Stimulated activated CD4-positive, alpha-beta T cell treated with anti-CD3 and anti-CD28 coated beads, Interleukin-12 subunit alpha, Interleukin-12 subunit beta, amount 100 ng/mL, for 48 hours (primary cell): ENCODE results near the gene MEGF6.

Experiments
- DNase-seq, 3 donors: peaks; one replicate each; pipeline ENCODE4 v3.0.0-alpha.2; 2020; ENCODE audit warnings: low read depth in 2 of 3, low spot score in 1 of 3

MEGF6 gene

DNA sequence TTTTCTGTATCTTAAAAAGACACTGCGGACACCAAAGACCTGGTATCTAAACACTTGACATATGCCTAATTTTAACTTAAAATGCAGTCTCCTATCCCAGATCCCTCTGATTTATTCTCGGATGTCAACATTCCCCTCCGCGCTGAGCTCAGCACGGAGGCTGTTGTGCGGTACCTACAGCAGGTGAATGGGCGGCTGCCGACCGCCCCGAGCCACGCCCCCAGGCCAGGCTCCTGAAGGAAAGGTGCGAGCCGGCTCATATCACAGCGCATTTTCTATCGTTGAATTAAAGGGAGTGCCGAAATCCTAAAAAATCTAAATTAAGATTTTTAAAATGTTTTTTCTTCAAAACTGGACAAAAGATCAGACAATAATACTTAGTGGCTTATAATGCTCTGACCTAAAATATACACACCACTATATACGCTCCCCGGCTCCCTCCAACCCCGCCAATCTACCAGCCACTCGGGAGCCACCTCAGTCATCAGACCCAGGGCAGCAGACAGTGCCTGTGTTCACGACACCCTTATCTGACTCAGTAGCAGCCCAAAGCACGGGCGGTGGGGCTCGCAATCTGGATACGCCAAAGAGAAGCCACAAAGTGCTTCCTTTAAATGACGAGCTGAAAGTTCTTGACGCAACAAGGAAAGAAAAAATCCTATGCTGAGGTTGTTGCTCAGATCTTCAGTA is 34.5 kb upstream of the MEGF6 start:
- no peak for DNase-seq

DNA sequence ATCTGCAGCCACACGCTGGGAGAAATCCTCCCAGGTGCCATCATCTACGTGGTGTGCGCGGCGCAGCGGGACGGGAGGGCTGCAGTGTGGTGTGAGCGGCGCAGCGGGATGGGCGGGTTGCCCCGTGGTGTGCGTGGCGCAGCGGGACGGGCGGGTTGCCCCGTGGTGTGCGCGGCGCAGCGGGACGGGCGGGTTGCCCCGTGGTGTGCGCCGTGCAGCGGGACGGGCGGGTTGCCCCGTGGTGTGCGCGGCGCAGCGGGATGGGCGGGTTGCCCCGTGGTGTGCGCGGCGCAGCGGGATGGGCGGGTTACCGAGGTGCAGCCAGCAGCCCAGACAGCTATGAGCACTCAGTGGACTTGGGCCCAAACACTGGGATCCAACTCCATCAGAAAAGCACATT is 33.9 kb upstream of the MEGF6 start:
- DNase-seq: no peak

DNA sequence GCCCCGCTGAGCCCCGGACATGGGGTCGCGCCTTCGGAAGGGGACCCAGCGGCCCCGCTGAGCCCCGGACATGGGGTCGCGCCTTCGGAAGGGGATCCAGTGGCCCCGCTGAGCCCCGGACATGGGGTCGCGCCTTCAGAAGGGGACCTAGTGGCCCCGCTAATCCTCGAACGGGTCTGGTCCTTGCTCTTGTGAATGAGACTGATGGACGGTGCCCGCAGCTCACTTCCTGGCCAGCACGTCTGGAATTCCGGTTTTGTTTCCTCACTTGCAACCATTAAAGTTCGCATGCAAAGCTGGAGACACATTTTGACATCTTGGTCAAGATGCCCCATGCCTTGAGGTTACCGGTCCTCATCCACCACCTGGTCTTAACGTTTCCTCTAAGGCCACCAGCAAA is 33.0 kb upstream of the MEGF6 start:
- no peak for DNase-seq

DNA sequence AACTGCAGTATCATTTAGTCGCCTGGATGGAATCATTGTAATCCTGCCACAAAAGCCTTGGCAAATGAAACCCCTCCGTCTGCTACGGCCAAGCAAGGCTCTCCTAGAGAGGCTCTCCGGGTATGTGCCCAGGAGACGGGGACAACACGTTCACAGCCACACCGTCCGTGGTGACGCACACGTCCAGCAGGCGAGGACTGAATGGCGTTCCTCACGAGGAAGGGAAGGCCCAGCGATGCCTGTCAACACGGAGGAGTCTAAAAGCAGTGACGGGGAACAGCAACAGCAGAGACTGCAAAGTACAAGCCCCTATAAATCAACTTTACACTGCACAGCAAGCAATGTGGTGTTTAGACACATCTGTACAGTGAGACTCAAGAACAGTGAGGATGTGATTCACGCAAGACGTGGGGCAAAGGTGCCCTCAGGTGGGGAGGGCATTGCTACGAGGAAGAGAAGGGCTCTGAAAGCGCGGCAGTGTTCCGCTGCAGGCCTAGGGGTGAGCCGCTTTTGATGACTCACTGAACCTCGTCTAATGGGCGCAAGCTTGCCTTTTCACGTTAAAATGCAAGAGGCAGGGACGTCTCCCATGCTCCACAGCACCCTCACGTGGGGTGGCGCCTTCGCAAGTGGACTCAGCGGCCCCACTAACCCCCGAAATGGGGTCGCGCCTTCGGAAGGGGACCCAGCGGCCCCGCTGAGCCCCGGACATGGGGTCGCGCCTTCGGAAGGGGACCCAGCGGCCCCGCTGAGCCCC is 31.8 kb upstream of the MEGF6 start:
- DNase-seq: no peak

DNA sequence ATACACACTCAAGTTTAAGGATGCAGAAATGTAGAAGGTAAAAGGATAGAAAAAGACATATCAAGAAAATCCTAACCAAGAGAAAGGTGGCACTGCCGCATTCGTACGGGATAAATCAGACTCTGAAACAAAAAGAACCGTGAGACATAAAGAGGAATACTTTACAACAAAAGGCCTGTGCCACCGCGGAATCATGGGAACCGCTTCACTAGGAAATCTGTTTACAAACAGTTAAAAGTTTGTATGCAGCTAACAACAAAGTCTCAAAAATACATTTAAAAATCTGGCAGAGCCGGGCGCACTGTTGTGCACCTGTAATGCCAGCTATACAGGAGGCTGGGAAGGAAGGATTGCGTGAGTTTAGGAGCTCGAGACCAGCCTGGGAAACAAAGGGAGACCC is 30.5 kb upstream of the MEGF6 start:
- DNase-seq: no peak

DNA sequence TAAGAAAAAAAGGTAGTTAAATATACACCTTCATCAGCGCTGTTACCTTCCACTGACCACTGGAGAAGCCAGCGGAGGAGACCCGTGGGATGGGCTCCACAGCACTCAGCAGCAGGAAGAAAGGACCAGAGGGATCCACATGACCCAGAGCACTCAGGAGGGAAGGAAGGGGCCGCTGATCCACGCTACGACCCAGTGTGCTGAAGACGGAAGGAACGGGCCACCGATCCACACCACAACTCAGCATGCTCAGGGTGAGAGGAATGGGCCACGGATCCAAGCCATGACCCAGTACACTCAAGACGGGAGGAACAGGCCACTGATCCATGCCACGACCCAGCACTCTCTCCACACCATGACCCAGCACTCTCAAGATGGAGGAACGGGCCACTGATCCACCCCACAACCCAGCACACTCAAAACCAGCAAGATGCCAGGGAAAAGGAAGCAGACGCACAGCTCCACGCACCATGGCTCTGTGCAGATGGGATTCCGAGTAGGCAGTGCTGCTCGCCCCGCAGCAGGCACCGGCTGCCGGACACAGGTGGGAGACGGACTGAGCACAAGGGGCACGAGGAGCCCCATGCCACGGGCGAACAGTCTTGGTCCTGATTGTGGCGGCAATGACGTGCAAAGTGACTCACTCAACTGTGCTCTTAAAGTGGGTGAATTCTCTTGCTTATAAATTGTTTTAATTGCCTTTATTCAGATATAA is 29.9 kb upstream of the MEGF6 start:
- no peak for DNase-seq

DNA sequence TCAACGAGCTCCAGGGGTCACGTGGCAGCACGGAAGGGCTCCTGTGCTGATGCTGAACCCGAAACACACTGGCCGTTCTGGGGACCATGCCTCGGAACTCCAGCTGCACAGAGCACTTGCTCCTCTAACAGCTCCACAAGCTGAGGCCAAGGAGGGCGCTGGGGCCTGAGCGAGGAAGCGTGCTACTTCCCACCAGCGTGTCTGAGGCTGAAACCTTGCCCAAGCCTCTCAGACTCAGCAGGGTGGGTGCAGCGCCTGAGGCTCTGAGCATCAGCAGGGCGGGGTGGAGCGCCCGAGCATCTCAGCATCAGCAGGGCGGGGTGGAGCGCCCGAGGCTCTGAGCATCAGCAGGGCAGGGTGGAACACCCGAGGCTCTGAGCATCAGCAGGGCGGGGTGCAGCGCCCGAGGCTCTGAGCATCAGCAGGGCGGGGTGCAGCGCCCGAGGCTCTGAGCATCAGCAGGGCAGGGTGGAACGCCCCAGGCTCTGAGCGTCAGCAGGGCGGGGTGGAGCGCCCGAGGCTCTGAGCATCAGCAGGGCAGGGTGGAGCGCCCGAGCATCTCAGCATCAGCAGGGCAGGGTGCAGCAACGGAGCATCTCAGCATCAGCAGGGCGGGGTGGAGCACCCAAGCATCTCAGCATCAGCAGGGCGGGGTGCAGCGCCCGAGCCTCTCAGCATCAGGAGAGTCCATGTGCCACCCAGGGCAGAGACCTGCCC is 29.0 kb upstream of the MEGF6 start:
- no peak for DNase-seq

DNA sequence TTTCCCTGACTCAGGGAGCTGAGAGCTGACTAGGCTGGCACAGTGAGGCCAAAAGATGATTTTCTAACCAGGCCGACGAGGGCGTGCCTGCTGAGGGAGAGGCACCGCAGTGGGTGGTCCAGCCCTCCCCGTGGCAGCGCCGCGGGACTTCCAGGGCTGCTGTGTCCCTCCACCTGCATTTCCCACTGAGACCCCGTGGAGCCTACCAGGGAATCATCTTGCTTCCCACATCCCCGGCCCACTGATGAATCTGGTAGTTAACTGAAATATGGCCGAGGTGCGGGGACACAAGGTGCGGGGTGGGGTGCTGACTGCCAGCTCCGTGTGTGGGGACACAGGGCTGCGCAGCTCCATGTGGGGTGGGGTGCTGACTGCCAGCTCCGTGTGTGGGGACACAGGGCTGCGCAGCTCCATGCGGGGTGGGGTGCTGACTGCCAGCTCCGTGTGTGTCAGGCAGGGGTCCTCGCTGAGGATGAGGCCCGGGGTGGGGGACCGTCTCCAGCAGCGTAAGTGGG is 28.1 kb upstream of the MEGF6 start:
- no peak for DNase-seq

DNA sequence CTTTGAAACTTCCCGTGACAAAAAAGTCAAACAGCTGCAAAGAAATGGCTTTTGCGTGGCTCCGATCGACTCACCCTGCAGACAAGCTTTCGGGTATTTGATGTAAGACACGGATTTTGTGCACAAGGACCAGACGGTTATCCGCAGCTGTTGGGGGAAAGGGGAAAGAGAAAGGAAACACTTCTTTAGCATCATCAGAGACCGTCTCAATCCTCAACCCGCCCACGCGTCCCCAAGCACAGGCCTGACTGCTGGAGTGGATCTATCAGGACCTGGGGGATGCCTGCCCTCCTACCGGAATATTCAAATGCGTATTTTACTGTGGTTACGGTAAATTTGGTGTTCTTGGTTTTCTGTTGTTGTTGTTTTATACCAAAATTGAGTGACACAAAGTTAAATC is 27.4 kb upstream of the MEGF6 start:
- no peak for DNase-seq

DNA sequence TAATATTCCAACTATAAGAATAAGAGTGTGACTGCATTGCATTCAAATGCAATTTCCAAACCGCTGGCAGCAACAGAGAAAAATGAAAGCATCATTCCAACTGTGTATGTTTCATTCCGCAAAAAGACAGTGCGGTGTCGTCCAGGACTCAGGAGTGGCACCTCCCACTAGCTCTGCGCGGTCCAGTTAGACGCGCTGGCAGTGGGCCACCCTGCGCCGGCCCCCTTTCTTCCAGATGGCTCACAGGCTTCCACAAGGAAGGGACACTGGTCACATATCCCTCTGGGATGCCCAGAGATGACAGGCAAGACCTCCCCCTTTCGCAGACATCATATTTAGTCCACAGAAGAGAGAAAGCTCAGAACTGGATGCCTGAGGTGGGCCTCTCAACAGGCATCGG is 26.7 kb upstream of the MEGF6 start:
- DNase-seq: no peak

DNA sequence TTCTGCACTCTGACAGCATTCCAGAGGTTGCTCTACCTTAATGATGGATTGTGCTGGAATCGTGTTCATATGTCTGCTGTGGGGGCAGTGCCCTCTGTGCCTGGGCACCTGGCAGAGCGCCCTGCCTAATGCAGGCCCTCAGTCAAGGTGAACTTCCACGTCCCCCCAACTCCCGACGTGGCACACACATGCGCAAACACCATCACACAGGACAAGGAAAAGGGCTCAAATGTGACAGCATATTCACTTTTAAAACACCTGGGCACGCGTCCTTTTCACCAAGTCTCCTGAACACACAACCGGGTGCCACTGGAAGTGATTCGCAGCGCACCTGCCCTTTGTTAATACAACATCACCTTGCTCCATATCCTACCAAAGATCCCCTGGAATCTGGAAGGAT is 25.2 kb upstream of the MEGF6 start:
- no peak for DNase-seq

DNA sequence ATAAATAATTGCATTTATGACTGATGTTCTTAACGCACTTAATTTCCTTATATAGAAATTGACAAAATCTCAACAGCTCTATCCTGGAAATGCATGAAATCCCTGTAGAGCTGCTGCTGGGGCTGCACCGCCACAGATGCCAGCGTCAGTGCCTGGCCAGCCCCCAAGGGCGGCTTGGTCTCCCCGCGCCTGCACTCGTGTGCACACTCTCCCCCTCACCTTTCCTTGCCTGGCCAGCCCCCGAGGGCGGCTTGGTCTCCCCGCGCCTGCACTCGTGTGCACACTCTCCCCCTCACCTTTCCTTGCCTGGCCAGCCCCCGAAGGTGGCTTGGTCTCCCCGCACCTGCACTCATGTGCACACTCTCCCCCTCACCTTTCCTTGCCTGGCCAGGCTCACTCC is 24.8 kb upstream of the MEGF6 start:
- no peak for DNase-seq

DNA sequence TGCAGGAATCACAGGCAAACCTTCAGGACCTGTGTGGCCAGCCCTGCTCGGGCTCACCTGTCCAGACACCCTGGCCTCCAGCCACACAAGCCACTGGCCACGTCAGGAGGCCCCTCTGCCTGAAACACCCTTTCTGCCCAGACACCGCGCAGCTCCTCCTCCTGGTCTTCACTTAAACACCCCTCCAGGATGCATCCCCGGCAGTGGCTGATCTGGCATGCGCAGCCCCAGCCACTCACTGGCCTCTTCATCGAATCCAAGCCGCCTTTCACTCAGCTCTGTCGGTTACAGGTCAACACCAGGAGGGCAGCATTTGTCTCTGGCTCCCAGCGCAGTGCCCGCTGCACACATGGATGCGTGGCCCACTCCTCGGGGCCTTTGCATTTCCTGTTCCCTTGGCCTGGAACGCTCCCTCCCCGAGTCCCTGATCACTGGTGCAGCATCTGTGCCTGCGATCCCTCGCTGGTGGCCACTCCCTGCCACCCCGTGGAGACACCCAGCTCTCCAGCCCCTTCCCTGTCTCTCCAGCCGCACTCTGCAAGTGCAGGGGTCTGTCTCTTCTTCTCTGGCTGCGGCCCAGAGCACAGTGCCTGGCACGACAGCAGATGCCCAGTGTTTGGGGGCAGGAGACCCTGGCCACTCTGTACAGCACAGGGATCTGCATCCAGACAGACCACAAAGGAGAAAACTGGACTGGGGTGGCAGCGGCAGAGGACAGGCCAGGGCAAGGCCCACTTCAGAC is 22.9 kb upstream of the MEGF6 start:
- DNase-seq: no peak

DNA sequence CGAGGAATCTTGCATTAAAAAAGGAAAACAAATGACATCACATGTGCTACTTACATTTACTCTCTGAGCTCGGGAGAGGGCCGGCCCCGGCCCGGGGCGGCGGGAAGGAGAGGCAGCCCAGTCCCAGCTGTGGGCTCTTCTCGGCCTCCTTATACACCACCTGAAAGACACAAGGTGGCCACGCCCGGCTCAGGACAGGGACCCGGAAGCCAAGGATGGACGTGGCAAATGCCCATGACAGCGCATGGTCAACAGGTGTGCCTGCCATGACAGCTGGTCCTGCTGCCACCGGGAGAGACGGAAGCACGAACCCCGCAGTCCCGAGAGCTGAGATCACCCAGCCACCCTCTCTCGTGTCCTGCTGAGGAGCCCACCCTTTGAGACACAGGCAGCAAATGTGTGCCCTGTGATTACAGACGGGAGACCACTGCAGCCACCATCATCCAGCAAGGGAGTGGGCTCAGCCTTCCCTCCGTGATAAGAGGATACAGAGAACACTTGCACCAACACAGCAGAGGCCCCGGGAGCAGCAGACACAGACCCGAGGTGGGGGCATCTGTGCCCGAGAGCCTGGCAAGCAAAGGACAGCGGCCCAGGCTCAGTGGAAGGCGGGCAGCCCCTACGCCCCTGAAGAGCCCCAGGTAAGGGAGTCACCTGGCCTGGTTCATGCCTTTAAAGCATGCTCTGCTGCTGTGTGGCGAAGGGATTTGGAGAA is 22.2 kb upstream of the MEGF6 start:
- no peak for DNase-seq

DNA sequence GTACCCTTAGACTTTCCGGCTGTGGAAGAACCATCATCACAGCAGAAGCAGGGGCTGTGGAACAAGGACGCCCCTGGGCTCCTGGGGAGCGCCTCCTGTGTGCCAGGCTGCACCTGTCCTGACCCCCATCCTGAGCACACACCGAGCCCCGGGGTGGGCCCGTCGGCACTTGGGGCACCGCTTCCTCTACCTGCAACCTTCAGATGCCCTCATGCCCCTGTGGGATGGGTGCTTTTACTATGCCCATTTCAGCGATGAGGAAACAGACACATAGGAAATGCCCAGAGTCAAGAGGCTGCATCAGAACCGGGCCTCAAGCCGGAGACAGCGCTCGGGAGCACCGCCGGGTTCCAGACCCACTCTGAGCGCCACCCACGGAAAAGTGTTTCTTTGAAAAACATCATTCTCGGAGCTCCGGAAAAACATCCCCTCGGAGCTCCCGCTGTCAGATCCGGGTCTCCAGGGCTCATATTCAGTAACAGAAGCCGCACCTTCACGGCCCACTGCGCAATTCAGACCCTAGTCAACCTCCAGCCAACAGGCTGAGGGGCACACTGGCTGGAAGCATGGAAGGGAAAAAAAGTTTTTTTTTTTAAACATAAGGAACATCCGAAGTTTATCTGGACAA is 21.5 kb upstream of the MEGF6 start:
- DNase-seq: no peak

DNA sequence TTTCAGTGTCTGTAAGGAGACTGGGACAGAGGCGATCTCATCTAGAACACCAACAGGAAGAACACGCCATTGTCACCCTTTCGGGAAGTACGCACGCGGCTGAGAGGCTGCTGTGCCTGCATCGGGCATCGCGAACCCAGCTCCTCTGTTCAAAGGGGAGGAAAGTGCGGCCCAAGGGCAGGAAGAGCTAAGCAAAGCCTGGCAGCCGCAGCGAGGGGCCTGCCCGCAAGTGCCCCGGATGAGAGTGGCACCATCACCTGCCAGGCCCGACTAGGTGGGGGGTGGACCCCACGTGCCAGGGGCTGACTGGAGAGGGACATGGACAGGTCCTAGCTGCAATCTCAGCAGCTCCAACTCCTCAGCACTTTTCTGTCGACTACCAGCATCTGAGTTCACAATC is 21.0 kb upstream of the MEGF6 start:
- no peak for DNase-seq

DNA sequence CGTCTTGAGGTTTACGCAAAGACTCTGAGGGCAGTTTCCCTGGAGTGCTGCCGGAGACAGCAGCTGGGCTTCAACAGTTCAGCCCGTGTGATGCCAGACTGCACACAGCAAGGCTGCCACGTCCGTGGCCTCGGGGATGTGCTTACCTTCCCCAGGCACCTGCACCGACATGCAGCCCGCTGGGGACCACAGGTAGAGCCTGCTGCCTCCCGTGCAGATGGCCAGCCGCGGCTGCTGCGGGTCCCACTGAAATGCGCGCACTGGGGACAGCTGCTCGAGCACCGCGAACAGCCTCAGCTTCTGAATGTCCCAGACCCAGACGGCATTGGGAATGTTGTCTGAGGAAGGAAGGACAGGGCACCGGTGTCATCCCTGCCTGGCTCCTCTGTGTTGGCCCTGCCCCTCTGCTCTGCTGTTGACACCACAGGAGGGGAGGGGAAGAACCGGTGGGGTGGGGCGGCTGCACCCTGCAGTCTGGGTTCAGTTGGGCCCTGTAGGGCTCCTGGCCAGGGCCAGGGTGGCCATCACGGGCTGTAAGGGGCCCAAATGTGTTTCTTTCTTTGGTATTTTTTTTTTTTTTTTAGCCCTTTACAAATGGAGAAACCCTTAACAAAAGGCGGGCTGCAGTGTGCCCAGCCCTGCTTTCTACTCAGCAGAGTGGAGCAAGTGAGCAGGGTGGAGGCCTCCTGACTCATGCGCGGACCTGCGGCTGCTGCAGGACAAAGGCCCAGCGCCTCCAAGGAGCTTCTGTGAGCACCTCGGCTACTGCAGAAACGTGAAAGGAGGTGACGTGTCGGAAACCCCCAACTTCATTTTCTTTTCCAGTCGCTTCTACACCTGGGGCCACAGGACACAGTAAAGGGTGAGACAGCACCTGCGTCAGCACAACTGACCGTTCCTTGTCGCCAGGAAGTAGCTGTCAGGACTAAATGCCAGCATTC is 20.3 kb upstream of the MEGF6 start:
- DNase-seq: no peak

DNA sequence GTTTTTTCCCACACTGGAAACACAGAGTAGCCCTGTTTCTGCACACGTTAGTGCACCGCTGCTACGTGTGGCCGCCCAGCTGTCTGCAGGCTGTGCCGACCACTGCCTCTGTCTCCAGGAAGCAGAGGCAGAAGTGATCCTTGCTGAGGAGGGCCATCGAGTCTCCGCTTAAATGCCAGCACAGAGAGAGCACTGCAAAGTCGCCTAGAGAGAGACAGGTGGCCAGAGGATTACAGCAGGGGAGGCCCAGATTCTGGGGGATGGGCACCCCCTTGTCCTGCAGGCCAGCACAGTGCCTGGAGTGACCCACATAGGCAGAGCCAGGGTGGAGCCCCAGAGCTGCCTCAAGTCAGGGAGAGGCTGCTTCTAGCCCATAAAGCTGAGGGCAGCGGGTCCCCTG is 19.6 kb upstream of the MEGF6 start:
- no peak for DNase-seq

DNA sequence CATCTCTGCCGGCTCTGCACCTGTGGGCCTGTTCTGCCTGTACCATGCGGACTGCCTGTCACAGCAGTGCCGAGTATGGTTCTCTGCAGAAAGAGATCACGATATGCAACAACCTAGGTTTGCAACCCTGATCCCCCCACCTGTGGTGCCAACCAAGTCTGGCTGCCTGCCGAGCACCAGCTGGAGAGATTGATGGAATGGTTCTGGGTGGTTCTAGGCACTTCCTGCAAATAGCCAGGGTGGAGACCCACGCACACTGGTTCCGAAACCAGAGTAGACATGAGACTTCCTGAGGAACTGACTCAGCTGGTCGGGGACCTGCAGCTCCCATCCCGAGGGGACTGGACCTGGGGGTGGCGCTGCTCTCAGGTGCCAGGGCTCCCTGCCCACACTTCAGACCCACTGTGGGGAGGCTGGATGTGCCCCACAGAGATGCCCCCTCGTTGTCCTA is 18.9 kb upstream of the MEGF6 start:
- DNase-seq: no peak
